Brain microvascular endothelial cell (primary cell): ENCODE data around the gene MYO3B.
A peak's percentile ranks its signal among the peaks of the same experiment; 100 is the strongest.

Source experiments
- DNase-seq: peaks from one replicate; pipeline ENCODE4 v3.0.0-alpha.2; 2020
- H3K27ac ChIP-seq: fragments of 250-450 bp; sonication (Bioruptor Pico); 2 replicates; pipeline ENCODE4 v1.5.1; 2020; ENCODE audit warnings: mild to moderate bottlenecking, moderate library complexity
- H3K27me3 ChIP-seq: fragments of 250-450 bp; sonication (Bioruptor Pico); replicated peaks from 2 replicates; pipeline ENCODE4 v1.5.1; 2020; ENCODE audit warnings: mild to moderate bottlenecking
- H3K36me3 ChIP-seq: fragments of 250-450 bp; sonication (Bioruptor Pico); replicated peaks from 2 replicates; pipeline ENCODE4 v1.5.1; 2020; ENCODE audit warnings: mild to moderate bottlenecking
- H3K4me3 ChIP-seq: 2 replicates; pipeline ENCODE4 v1.5.1; 2011; ENCODE audit warnings: low read depth, mild to moderate bottlenecking, control low read depth, low read length, moderate library complexity
- in situ Hi-C: cut with HindIII; loops from 2 replicates; pipeline ENCODE4 v1.10.0; 2017; ENCODE audit warnings: low sequenced_read_pairs, low pct_ligation_motif_present
- TF ChIP-seq, protein P1 (sequence below): IDR thresholded peaks from 2 replicates; pipeline ENCODE4 v1.5.1; 2011; ENCODE audit warnings: low read depth, mild to moderate bottlenecking, moderate library complexity, low read length, control low read depth, inconsistent platforms; ENCODE audit errors: missing control alignments

The MYO3B gene

DNA sequence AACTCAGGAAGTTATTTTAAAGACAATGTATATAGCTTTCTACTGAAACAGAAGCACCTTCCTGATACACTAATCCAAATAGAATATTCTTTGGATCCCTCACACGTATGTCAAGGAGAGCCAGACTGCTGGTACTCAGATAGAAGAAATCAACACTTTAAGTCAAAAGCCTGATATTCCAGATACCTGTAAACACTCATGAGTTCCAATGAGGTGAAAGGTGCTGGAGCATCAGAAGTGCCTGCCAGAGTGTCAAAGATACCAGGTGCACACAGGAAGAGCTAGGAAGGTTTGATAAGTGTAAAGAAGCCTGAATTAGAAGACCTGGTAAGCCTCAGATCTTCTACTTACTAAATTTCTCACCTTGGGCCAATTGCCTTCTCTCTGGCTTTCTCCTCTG, 310.9 kb downstream of the MYO3B start:
- no peaks in the 10 kb centered on the region for H3K36me3 ChIP-seq
- H3K27ac ChIP-seq = no peak overlapping the region
- in situ Hi-C loops = no loop called here
- no peak overlapping the region for H3K4me3 ChIP-seq
- no peak for DNase-seq
- H3K27me3 ChIP-seq = no peaks in the 10 kb centered on the region
- TF ChIP-seq, protein P1, sequence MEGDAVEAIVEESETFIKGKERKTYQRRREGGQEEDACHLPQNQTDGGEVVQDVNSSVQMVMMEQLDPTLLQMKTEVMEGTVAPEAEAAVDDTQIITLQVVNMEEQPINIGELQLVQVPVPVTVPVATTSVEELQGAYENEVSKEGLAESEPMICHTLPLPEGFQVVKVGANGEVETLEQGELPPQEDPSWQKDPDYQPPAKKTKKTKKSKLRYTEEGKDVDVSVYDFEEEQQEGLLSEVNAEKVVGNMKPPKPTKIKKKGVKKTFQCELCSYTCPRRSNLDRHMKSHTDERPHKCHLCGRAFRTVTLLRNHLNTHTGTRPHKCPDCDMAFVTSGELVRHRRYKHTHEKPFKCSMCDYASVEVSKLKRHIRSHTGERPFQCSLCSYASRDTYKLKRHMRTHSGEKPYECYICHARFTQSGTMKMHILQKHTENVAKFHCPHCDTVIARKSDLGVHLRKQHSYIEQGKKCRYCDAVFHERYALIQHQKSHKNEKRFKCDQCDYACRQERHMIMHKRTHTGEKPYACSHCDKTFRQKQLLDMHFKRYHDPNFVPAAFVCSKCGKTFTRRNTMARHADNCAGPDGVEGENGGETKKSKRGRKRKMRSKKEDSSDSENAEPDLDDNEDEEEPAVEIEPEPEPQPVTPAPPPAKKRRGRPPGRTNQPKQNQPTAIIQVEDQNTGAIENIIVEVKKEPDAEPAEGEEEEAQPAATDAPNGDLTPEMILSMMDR = no peak

DNA sequence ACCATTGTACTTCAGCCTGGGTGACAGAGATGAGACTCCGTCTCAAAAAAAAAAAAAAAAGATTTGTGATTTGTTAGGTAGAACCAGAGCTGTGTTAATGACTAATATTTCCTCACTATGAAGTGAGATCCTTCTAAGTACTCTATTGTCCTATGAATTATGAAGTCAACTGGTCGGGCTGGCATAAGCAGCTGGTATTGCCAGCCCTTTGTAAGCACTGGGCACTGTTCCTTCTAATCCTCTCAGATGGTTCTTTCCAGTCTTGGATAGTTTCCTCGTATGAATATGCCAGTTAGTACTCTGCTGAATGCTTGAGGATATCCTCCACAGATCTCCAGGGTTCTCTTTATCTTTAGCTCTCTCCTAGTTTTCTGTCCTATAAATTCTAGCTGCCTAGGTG, 314.1 kb downstream of the MYO3B start:
- in situ Hi-C loops = no loop called here
- TF ChIP-seq, protein P1 = no peak

DNA sequence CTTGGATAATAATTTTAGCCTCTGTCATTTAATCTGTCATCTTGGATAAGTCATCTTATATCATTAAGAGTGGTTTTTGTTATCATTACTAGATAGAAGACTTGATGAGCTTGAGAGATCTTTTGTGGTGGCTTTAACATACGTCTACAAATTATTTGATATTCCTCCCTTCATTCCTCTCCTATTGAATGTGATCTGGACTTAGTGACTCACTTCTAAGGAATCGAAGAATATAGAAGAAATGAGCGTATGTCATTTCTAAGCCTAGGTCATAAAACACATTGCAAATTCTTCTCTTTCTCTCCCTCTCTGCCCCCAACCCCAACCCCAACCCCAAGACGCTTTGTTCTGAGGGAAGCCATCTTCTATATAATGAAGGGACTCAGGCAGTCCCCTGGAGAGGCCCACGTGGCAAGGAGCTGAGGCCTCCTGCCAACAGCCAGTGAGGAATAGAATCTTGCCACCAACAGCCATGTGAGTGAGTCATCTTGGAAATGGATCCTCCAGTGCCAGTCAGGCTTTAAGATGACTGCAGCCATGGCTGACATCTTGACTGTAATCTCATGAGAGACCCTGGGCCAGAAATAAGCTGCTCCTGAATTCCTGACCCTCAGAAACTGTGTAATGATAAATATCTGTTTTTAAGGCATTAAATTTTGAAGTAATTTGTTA, 315.6 kb downstream of the MYO3B start:
- Histone ChIP-seq H3K4me3 (no peak overlapping the region), H3K27ac (no peak overlapping the region), H3K36me3 (no peaks in the 10 kb centered on the region), H3K27me3 (no peaks in the 10 kb centered on the region)
- in situ Hi-C loops = no loop called here
- peak; percentile 43 for DNase-seq
- TF ChIP-seq, protein P1 = no peak

More for the DNA sequence above, 314.1 kb downstream of the MYO3B start:
- Histone ChIP-seq H3K27me3 (no peaks in the 10 kb centered on the region), H3K36me3 (no peaks in the 10 kb centered on the region), H3K4me3 (no peak overlapping the region), H3K27ac (no peak overlapping the region)
- no peak for DNase-seq

DNA sequence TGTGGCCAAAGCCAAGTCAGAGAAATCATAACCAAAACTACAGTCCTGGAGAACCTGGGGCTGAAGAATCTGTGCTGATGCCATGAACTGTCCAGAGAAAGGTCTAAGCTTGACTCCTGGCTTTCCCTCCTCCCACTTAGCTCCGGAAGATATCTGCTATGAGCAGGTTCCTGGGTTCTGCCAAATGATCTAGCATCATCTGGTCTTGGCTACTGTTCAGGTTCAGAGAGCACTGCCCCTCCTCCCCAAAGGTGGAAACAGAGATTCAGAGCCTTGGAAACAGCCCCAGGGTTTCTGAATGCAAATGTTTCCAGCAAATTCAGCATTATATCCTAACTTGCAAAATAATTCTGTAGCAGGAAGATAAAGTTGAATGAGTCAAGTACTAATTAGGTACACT, 317.9 kb downstream of the MYO3B start:
- Histone ChIP-seq H3K36me3 (no peaks in the 10 kb centered on the region), H3K27me3 (no peaks in the 10 kb centered on the region), H3K27ac (no peak overlapping the region), H3K4me3 (no peak overlapping the region)
- no peak for DNase-seq
- TF ChIP-seq, protein P1 = no peak
- in situ Hi-C loops = no loop called here

DNA sequence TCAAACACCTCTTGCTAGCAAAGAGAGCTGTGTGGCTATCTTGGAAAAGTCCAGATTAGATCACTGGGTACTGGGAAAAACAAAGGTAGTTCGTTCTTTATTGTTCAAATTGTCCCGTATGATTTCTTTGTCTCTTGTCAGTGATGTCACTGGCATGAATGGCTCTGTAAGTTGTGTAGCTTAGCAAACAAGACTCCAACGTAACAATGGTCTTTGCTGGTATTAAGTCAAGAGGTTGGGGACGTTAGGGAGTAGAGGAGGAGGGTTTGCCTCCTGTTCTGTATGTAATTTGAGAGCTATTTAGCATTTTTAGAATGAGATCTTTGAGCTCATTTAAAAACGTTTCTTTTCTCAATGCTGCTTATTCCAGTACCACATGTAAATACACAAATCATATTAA, 320.7 kb downstream of the MYO3B start:
- in situ Hi-C loops = no loop called here
- no peak overlapping the region for H3K27ac ChIP-seq
- H3K4me3 ChIP-seq = no peak overlapping the region

More for the DNA sequence above, 320.7 kb downstream of the MYO3B start:
- Histone ChIP-seq H3K36me3 (no peaks in the 10 kb centered on the region), H3K27me3 (no peaks in the 10 kb centered on the region)
- no peak for DNase-seq
- TF ChIP-seq, protein P1 = no peak
